ENCODE data around the gene MYO1D. TPM values are rescaled to one million over a fixed set of nuclear protein-coding genes. Genes with fewer than 3 reads are reported as not detected.
"Not testable (repeated sequence)": the region's sequence is repeated elsewhere in the genome, so short reads cannot be mapped to it uniquely, and the experiment has no call there.

Gene MYO1D
- total RNA-seq, 2 donors from 2014 or later = 42.9 to 43.7 TPM

DNA sequence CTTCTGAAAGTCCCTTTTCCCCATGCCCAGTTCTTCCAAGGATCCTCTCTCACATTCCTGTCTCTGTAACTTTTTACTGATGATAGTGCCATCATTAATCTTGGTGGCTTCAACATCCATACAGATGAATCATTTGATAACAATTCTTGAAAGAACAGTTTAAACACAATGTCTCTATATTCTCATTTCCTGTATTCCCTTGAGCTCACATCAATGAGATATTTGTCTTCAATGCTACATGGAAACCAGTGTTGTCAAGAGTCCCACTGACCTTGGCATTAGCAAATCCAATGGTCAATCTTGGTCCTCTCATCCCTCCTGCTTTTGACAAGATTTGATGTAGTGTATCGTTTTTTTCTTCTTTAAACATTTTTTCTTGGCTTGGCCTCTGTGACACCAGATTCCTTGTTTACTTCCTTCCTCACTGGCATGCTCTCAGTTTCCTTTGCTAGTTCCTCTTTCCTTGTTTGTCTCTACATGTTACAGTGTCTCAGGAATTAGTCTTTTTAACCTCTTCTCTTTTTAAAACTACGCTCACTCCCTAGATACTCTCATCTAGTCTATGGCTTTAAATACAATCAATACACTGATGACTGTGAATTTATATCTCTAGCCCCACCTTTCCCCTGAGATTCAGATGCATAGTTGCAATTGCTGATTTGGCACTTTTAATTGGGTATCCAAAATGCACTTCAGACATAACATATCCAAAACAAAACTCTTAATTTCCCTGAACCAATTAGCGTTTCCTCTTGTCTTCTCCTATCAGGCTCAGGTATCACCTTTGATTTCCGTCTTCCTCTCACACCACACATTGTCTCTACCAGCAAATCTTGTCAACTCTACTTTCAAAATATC is 134.0 kb downstream of the MYO1D start:
- peaks cover 33% of the 10 kb centered on the region for H3K36me3 ChIP-seq (ENCODE audit: control insufficient read depth, insufficient read depth, low read length)
- no peaks in the 10 kb centered on the region for H3K27me3 Mint-ChIP-seq (ENCODE audit: insufficient read depth)
- H3K9me3 Mint-ChIP-seq = peaks cover 1% of the 10 kb centered on the region
- H3K27me3 ChIP-seq (ENCODE audit: control insufficient read depth, insufficient read depth, low read length, poor library complexity, severe bottlenecking) = no peaks in the 10 kb centered on the region
- H3K9me3 ChIP-seq (ENCODE audit: control insufficient read depth, low read length) = no peaks in the 10 kb centered on the region
- no peak for DNase-seq
- no peak overlapping the region for H3K4me3 Mint-ChIP-seq
- H3K4me1 ChIP-seq (ENCODE audit: control insufficient read depth, insufficient read depth, low read length) = no peaks in the 10 kb centered on the region
- H3K36me3 Mint-ChIP-seq (ENCODE audit: low read depth) = peaks cover 43% of the 10 kb centered on the region
- no peak overlapping the region for H3K4me3 ChIP-seq (ENCODE audit: low read length)
- WGBS, 2 experiments (ENCODE audit: insufficient coverage in 1 of 2, insufficient read length in 1 of 2) = 93% methylated on average over 4 of the region's 4 CpGs
- no peaks in the 10 kb centered on the region for H3K4me1 Mint-ChIP-seq
- no peak overlapping the region for H3K27ac Mint-ChIP-seq
- no peak for TF ChIP-seq CTCF (conservative IDR thresholded peaks at IDR 0.05)
- no peak overlapping the region for H3K27ac ChIP-seq (ENCODE audit: low read depth, low read length)
- no peak overlapping the region for H3K9ac ChIP-seq (ENCODE audit: extremely low read depth, low read length, poor library complexity, severe bottlenecking)

DNA sequence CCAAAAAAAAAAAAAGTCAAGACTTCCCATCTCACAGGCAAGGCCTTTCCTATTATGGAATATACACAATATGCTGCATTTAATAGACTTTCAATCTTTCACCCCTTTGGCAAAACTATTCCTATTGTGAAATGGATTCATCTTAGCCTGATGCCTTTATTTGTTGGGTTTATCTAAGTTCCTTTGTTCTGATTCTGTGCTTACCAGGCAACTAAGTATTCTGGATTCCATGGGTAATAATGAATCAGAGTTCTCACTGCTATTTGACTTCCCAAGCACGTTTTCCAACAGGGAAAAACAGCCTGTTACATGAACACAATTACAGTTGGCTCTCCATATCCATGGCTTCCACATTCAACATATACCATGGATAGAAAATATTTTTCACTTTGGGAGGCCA is 135.5 kb downstream of the MYO1D start:
- Mint-ChIP-seq H3K4me3 (no peak overlapping the region), H3K36me3 (ENCODE audit: low read depth) (peaks cover 40% of the 10 kb centered on the region)
- no peak for TF ChIP-seq CTCF (conservative IDR thresholded peaks at IDR 0.05)

GRCh38 chr17:32739722-32740121 is 137.2 kb downstream of the MYO1D start:
- 92% methylated on average over 2 of the region's 2 CpGs; no CpG with 5 or more reads in 1 of the 2 experiments for WGBS, 2 experiments (ENCODE audit: insufficient coverage in 1 of 2, insufficient read length in 1 of 2)
- H3K4me3 ChIP-seq (ENCODE audit: low read length) = no peak overlapping the region
- Mint-ChIP-seq H3K4me1 (no peaks in the 10 kb centered on the region), H3K36me3 (ENCODE audit: low read depth) (peaks cover 45% of the 10 kb centered on the region), H3K27ac (no peak overlapping the region), H3K9me3 (peaks cover 1% of the 10 kb centered on the region), H3K4me3 (no peak overlapping the region), H3K27me3 (ENCODE audit: insufficient read depth) (no peaks in the 10 kb centered on the region)
- H3K27me3 ChIP-seq (ENCODE audit: control insufficient read depth, insufficient read depth, low read length, poor library complexity, severe bottlenecking) = no peaks in the 10 kb centered on the region
- H3K4me1 ChIP-seq (ENCODE audit: control insufficient read depth, insufficient read depth, low read length) = no peaks in the 10 kb centered on the region
- H3K9ac ChIP-seq (ENCODE audit: extremely low read depth, low read length, poor library complexity, severe bottlenecking) = no peak overlapping the region
- peaks cover 21% of the 10 kb centered on the region for H3K36me3 ChIP-seq (ENCODE audit: control insufficient read depth, insufficient read depth, low read length)
- no peak for DNase-seq
- no peak overlapping the region for H3K27ac ChIP-seq (ENCODE audit: low read depth, low read length)
- H3K9me3 ChIP-seq (ENCODE audit: control insufficient read depth, low read length) = peaks cover 2% of the 10 kb centered on the region
- no peak for TF ChIP-seq CTCF (conservative IDR thresholded peaks at IDR 0.05)

More for the DNA sequence above, 135.5 kb downstream of the MYO1D start:
- Histone ChIP-seq H3K9me3 (ENCODE audit: control insufficient read depth, low read length) (no peaks in the 10 kb centered on the region), H3K27me3 (ENCODE audit: control insufficient read depth, insufficient read depth, low read length, poor library complexity, severe bottlenecking) (no peaks in the 10 kb centered on the region), H3K27ac (ENCODE audit: low read depth, low read length) (no peak overlapping the region), H3K36me3 (ENCODE audit: control insufficient read depth, insufficient read depth, low read length) (peaks cover 28% of the 10 kb centered on the region), H3K4me1 (ENCODE audit: control insufficient read depth, insufficient read depth, low read length) (no peaks in the 10 kb centered on the region), H3K4me3 (ENCODE audit: low read length) (no peak overlapping the region), H3K9ac (ENCODE audit: extremely low read depth, low read length, poor library complexity, severe bottlenecking) (no peak overlapping the region)
- 83 to 100% methylated on average over 1 of the region's 1 CpG for WGBS, 2 experiments (ENCODE audit: insufficient coverage in 1 of 2, insufficient read length in 1 of 2)
- Mint-ChIP-seq H3K27ac (no peak overlapping the region), H3K27me3 (ENCODE audit: insufficient read depth) (no peaks in the 10 kb centered on the region), H3K4me1 (no peaks in the 10 kb centered on the region), H3K9me3 (peaks cover 1% of the 10 kb centered on the region)
- DNase-seq = no peak

- 90% methylated on average over 2 of the region's 4 CpGs; no CpG with 5 or more reads in 1 of the 2 experiments for WGBS, 2 experiments (ENCODE audit: insufficient coverage in 1 of 2, insufficient read length in 1 of 2)
These were observed 137.8 kb downstream of the MYO1D start for GRCh38 chr17:32739151-32739550.

More at GRCh38 chr17:32739151-32739550, 137.8 kb downstream of the MYO1D start:
- not testable (repeated sequence) for H3K27ac Mint-ChIP-seq; H3K9me3 Mint-ChIP-seq; H3K9ac ChIP-seq (ENCODE audit: extremely low read depth, low read length, poor library complexity, severe bottlenecking); H3K4me1 ChIP-seq (ENCODE audit: control insufficient read depth, insufficient read depth, low read length); H3K27ac ChIP-seq (ENCODE audit: low read depth, low read length); H3K4me1 Mint-ChIP-seq; H3K4me3 Mint-ChIP-seq; H3K4me3 ChIP-seq (ENCODE audit: low read length); H3K27me3 ChIP-seq (ENCODE audit: control insufficient read depth, insufficient read depth, low read length, poor library complexity, severe bottlenecking); H3K27me3 Mint-ChIP-seq (ENCODE audit: insufficient read depth); DNase-seq; H3K9me3 ChIP-seq (ENCODE audit: control insufficient read depth, low read length)
- H3K36me3 ChIP-seq (ENCODE audit: control insufficient read depth, insufficient read depth, low read length) = peaks cover 22% of the 10 kb centered on the region
- H3K36me3 Mint-ChIP-seq (ENCODE audit: low read depth) = peaks cover 46% of the 10 kb centered on the region
